Trophoblast cell (in vitro differentiated cells and primary cell): ENCODE results near the gene SLC6A9.
A peak's percentile ranks its signal among the peaks of the same experiment; 100 is the strongest.

ENCODE experiments used
- DNase-seq, 2 donors: peaks; one replicate each; pipeline ENCODE4 v3.0.0-alpha.2; 2016
- H2AFZ ChIP-seq: 2 replicates; pipeline ENCODE4 v1.6.1; 2013; ENCODE audit warnings: low read length, moderate library complexity, mild to moderate bottlenecking; ENCODE audit not compliant: insufficient read depth, poor library complexity
- H2AK5ac ChIP-seq: 2 replicates; pipeline ENCODE4 v1.6.1; 2013; ENCODE audit warnings: mild to moderate bottlenecking, low read length
- H2BK120ac ChIP-seq: 2 replicates; pipeline ENCODE4 v1.6.1; 2013; ENCODE audit warnings: low read length, mild to moderate bottlenecking, moderate library complexity; ENCODE audit not compliant: insufficient read depth, poor library complexity
- H2BK12ac ChIP-seq: 2 replicates; pipeline ENCODE4 v1.6.1; 2013; ENCODE audit warnings: mild to moderate bottlenecking, low read length, moderate library complexity
- H2BK5ac ChIP-seq: 2 replicates; pipeline ENCODE4 v1.6.1; 2013; ENCODE audit warnings: low read length, low read depth, moderate library complexity, mild to moderate bottlenecking; ENCODE audit not compliant: poor library complexity
- H3K14ac ChIP-seq: 2 replicates; pipeline ENCODE4 v1.6.1; 2013; ENCODE audit warnings: mild to moderate bottlenecking, low read length
- H3K18ac ChIP-seq: 2 replicates; pipeline ENCODE4 v1.6.1; 2013; ENCODE audit warnings: mild to moderate bottlenecking, low read length
- H3K23ac ChIP-seq: 2 replicates; pipeline ENCODE4 v1.6.1; 2013; ENCODE audit warnings: low read length
- H3K27ac ChIP-seq: 2 replicates; pipeline ENCODE4 v1.5.1; 2013; ENCODE audit warnings: low read depth, mild to moderate bottlenecking, inconsistent platforms, low read length, moderate library complexity
- H3K27me3 ChIP-seq: 2 replicates; pipeline ENCODE4 v1.6.1; 2013; ENCODE audit warnings: inconsistent platforms, mild to moderate bottlenecking, low read length, moderate library complexity; ENCODE audit not compliant: insufficient read depth
- H3K36me3 ChIP-seq, 2 experiments: 1 replicate in 1 of 2; 2 replicates in 1 of 2; pipeline ENCODE4 v1.6.1; 2013; ENCODE audit warnings: low read length in 2 of 2, mild to moderate bottlenecking in 2 of 2, moderate library complexity in 1 of 2; ENCODE audit not compliant: insufficient read depth in 2 of 2, control insufficient read depth in 1 of 2
- H3K4ac ChIP-seq: 2 replicates; pipeline ENCODE4 v1.6.1; 2013; ENCODE audit warnings: low read depth, mild to moderate bottlenecking, low read length, moderate library complexity
- H3K4me1 ChIP-seq, 2 experiments: 1 replicate in 1 of 2; 2 replicates in 1 of 2; pipeline ENCODE4 v1.6.1; 2013; ENCODE audit warnings: low read length in 2 of 2, mild to moderate bottlenecking in 2 of 2, moderate library complexity in 1 of 2; ENCODE audit not compliant: insufficient read depth in 2 of 2, control insufficient read depth in 1 of 2
- H3K4me2 ChIP-seq: 2 replicates; pipeline ENCODE4 v1.6.1; 2013; ENCODE audit warnings: inconsistent platforms, mild to moderate bottlenecking, low read length, moderate library complexity
- H3K4me3 ChIP-seq: 2 replicates; pipeline ENCODE4 v1.5.1; 2013; ENCODE audit warnings: mild to moderate bottlenecking, low read depth, low read length, inconsistent platforms
- H3K79me1 ChIP-seq: one replicate; pipeline ENCODE4 v1.6.1; 2013; ENCODE audit warnings: low read length
- H3K79me2 ChIP-seq: 2 replicates; pipeline ENCODE4 v1.6.1; 2013; ENCODE audit warnings: low read length, mild to moderate bottlenecking; ENCODE audit not compliant: control insufficient read depth, insufficient read depth, poor library complexity
- H3K9ac ChIP-seq: 2 replicates; pipeline ENCODE4 v1.6.1; 2013; ENCODE audit warnings: mild to moderate bottlenecking, low read length
- H3K9me3 ChIP-seq: 2 replicates; pipeline ENCODE4 v1.6.1; 2013; ENCODE audit warnings: low read depth, mild to moderate bottlenecking, control low read depth, inconsistent platforms, low read length; ENCODE audit not compliant: insufficient read depth
- H4K12ac ChIP-seq: 2 replicates; pipeline ENCODE4 v1.6.1; 2013; ENCODE audit warnings: low read depth, mild to moderate bottlenecking, low read length, moderate library complexity
- H4K8ac ChIP-seq: 2 replicates; pipeline ENCODE4 v1.6.1; 2013; ENCODE audit warnings: low read depth, mild to moderate bottlenecking, low read length, moderate library complexity
- H4K91ac ChIP-seq: one replicate; pipeline ENCODE4 v1.6.1; 2013; ENCODE audit warnings: low read depth, mild to moderate bottlenecking, low read length, moderate library complexity
- WGBS: extraction: QIAGEN DNeasy Blood & Tissue Kit; methylation state at CpG from one replicate; pipeline ENCODE4 v1.1.7; 2013; ENCODE audit warnings: missing lambda C conversion rate; ENCODE audit not compliant: insufficient read length, insufficient coverage; ENCODE audit errors: extremely low coverage; 5-methylcytosine and 5-hydroxymethylcytosine counted together

The SLC6A9 gene

DNA sequence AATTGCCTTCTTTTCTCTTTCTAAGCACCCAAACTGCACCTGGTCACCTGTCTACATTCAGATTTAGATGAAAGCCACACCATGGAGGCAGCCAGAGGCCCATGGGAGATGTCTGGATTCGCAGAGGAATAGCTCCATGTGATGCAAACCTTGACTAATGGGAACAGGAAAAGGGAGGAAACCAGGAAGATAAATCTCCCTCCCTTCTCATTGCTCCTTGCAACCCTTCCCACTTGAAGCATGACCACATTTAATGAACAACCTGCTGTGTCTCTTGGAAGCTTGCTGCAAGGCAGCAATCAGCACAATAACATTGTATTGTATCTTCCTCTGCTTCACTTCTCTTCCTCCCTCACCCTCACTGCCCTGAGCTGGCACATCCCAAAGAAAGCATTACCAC, 44.8 kb upstream of the SLC6A9 start:
- no peak overlapping the region for H3K18ac ChIP-seq
- H2AFZ ChIP-seq: no peak overlapping the region
- no peaks in the 10 kb centered on the region for H3K79me1 ChIP-seq
- H2BK120ac ChIP-seq: no peak overlapping the region
- no peak overlapping the region for H3K14ac ChIP-seq
- no peak overlapping the region for H3K4ac ChIP-seq
- H2BK12ac ChIP-seq: no peak overlapping the region
- H3K36me3 ChIP-seq: no peaks in the 10 kb centered on the region
- no peak overlapping the region for H2BK5ac ChIP-seq
- no peak overlapping the region for H3K4me2 ChIP-seq
- no peak overlapping the region for H4K12ac ChIP-seq
- no peaks in the 10 kb centered on the region for H3K27me3 ChIP-seq
- H2AK5ac ChIP-seq: no peak overlapping the region
- no peak overlapping the region for H3K4me3 ChIP-seq
- no peak overlapping the region for H3K23ac ChIP-seq
- no peaks in the 10 kb centered on the region for H3K4me1 ChIP-seq
- H3K27ac ChIP-seq: no peak overlapping the region
- no peaks in the 10 kb centered on the region for H3K9me3 ChIP-seq
- no peak overlapping the region for H4K91ac ChIP-seq
- no peak overlapping the region for H3K9ac ChIP-seq
- no peaks in the 10 kb centered on the region for H3K79me2 ChIP-seq
- H4K8ac ChIP-seq: no peak overlapping the region
- no peak for DNase-seq
- no CpG with 5 or more reads among the region's 1 CpG for WGBS

GRCh38 chr1:44074415-44074814, 43.2 kb upstream of the SLC6A9 start:
- Histone ChIP-seq H2BK5ac (no peak overlapping the region), H3K36me3 (no peaks in the 10 kb centered on the region), H4K8ac (no peak overlapping the region), H3K27me3 (no peaks in the 10 kb centered on the region), H3K14ac (no peak overlapping the region), H3K4me2 (no peak overlapping the region), H2AFZ (no peak overlapping the region), H2BK120ac (no peak overlapping the region), H2AK5ac (no peak overlapping the region), H3K4me1 (no peaks in the 10 kb centered on the region), H3K4ac (no peak overlapping the region), H4K12ac (no peak overlapping the region), H3K27ac (no peak overlapping the region), H4K91ac (no peak overlapping the region), H3K23ac (no peak overlapping the region), H3K9ac (no peak overlapping the region), H3K9me3 (no peaks in the 10 kb centered on the region), H3K18ac (no peak overlapping the region), H3K79me2 (no peaks in the 10 kb centered on the region), H3K79me1 (no peaks in the 10 kb centered on the region), H3K4me3 (no peak overlapping the region), H2BK12ac (no peak overlapping the region)
- no peak for DNase-seq
- no CpG with 5 or more reads among the region's 3 CpGs for WGBS

- H3K4me2 ChIP-seq: no peak overlapping the region
- H3K27me3 ChIP-seq: no peaks in the 10 kb centered on the region
- H3K4ac ChIP-seq: no peak overlapping the region
- no peak overlapping the region for H2AK5ac ChIP-seq
- H3K79me2 ChIP-seq: no peaks in the 10 kb centered on the region
- no peaks in the 10 kb centered on the region for H3K79me1 ChIP-seq
- H3K4me1 ChIP-seq: no peaks in the 10 kb centered on the region
- no peak overlapping the region for H3K27ac ChIP-seq
- H2BK5ac ChIP-seq: no peak overlapping the region
- H3K9ac ChIP-seq: no peak overlapping the region
- no peak overlapping the region for H4K91ac ChIP-seq
- no peak overlapping the region for H3K14ac ChIP-seq
- no peak overlapping the region for H3K23ac ChIP-seq
- H3K36me3 ChIP-seq: no peaks in the 10 kb centered on the region
- no peaks in the 10 kb centered on the region for H3K9me3 ChIP-seq
- H2BK12ac ChIP-seq: no peak overlapping the region
- no peak overlapping the region for H2BK120ac ChIP-seq
- H3K18ac ChIP-seq: no peak overlapping the region
- no peak overlapping the region for H4K12ac ChIP-seq
- no peak for DNase-seq
- WGBS: no CpG with 5 or more reads among the region's 2 CpGs
- no peak overlapping the region for H3K4me3 ChIP-seq
- H4K8ac ChIP-seq: no peak overlapping the region
- no peak overlapping the region for H2AFZ ChIP-seq
These were observed 42.3 kb upstream of the SLC6A9 start for GRCh38 chr1:44073528-44073927.

DNA sequence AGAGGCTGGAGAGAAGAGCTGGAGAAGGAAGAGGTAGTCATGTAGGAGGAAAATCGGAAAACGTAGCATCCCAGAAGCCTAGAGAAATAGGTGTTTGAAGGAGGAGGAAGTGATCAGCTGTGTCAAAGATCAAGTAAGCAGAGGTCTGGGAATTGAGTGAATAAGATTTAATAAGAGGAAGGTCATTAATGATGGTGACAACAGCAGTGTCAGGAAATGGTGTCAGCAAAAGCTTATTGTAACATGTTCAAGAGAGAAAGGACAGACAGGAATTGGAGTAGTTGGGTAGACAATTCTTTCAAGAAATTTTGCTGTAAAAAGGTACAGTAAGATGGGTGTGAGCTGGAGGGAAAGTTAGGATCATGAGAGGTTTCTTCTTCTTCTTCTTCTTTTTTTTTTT, 41.6 kb upstream of the SLC6A9 start:
- H3K4me3 ChIP-seq: no peak overlapping the region
- no peak overlapping the region for H3K4me2 ChIP-seq
- no peaks in the 10 kb centered on the region for H3K4me1 ChIP-seq
- no peak overlapping the region for H3K23ac ChIP-seq
- no peak overlapping the region for H3K4ac ChIP-seq
- H2BK12ac ChIP-seq: no peak overlapping the region
- H2BK5ac ChIP-seq: no peak overlapping the region
- H3K9ac ChIP-seq: no peak overlapping the region
- H4K12ac ChIP-seq: no peak overlapping the region
- no peak overlapping the region for H2AFZ ChIP-seq
- H2AK5ac ChIP-seq: no peak overlapping the region
- no peaks in the 10 kb centered on the region for H3K79me1 ChIP-seq
- no peak overlapping the region for H4K8ac ChIP-seq
- no peak for DNase-seq
- no CpG with 5 or more reads among the region's 2 CpGs for WGBS
- H4K91ac ChIP-seq: no peak overlapping the region
- no peaks in the 10 kb centered on the region for H3K27me3 ChIP-seq
- H3K14ac ChIP-seq: no peak overlapping the region
- no peak overlapping the region for H2BK120ac ChIP-seq
- H3K36me3 ChIP-seq: no peaks in the 10 kb centered on the region
- no peak overlapping the region for H3K18ac ChIP-seq
- no peak overlapping the region for H3K27ac ChIP-seq
- H3K9me3 ChIP-seq: no peaks in the 10 kb centered on the region
- no peaks in the 10 kb centered on the region for H3K79me2 ChIP-seq

GRCh38 chr1:44072204-44072603, 40.9 kb upstream of the SLC6A9 start:
- H3K4me1 ChIP-seq: no peaks in the 10 kb centered on the region
- no peak overlapping the region for H3K4me3 ChIP-seq
- no peaks in the 10 kb centered on the region for H3K9me3 ChIP-seq
- H3K27me3 ChIP-seq: no peaks in the 10 kb centered on the region
- no peak overlapping the region for H3K18ac ChIP-seq
- no peak overlapping the region for H4K91ac ChIP-seq
- H3K36me3 ChIP-seq: no peaks in the 10 kb centered on the region
- no peak overlapping the region for H3K14ac ChIP-seq
- H2AFZ ChIP-seq: no peak overlapping the region
- H3K79me1 ChIP-seq: no peaks in the 10 kb centered on the region
- peak in 1 of 2 donors; percentile 5 for DNase-seq
- H4K8ac ChIP-seq: no peak overlapping the region
- no peak overlapping the region for H3K23ac ChIP-seq
- no peak overlapping the region for H3K4ac ChIP-seq
- H2BK5ac ChIP-seq: no peak overlapping the region
- H2BK120ac ChIP-seq: no peak overlapping the region
- no peak overlapping the region for H2BK12ac ChIP-seq
- H3K27ac ChIP-seq: no peak overlapping the region
- no peak overlapping the region for H2AK5ac ChIP-seq
- H3K79me2 ChIP-seq: no peaks in the 10 kb centered on the region
- H3K4me2 ChIP-seq: no peak overlapping the region
- no peak overlapping the region for H3K9ac ChIP-seq
- H4K12ac ChIP-seq: no peak overlapping the region
